Limb (tissue), 2 donors: Measurements from ENCODE around the gene NT5C3B.
"Not testable (repeated sequence)": the region's sequence is repeated elsewhere in the genome, so short reads cannot be mapped to it uniquely, and the experiment has no call there.

Source experiments
- DNase-seq, 2 donors: peaks; one replicate each; pipeline ENCODE4 v3.0.0-alpha.2; 2016; ENCODE audit errors: extremely low spot score in 2 of 2

The NT5C3B gene

DNA sequence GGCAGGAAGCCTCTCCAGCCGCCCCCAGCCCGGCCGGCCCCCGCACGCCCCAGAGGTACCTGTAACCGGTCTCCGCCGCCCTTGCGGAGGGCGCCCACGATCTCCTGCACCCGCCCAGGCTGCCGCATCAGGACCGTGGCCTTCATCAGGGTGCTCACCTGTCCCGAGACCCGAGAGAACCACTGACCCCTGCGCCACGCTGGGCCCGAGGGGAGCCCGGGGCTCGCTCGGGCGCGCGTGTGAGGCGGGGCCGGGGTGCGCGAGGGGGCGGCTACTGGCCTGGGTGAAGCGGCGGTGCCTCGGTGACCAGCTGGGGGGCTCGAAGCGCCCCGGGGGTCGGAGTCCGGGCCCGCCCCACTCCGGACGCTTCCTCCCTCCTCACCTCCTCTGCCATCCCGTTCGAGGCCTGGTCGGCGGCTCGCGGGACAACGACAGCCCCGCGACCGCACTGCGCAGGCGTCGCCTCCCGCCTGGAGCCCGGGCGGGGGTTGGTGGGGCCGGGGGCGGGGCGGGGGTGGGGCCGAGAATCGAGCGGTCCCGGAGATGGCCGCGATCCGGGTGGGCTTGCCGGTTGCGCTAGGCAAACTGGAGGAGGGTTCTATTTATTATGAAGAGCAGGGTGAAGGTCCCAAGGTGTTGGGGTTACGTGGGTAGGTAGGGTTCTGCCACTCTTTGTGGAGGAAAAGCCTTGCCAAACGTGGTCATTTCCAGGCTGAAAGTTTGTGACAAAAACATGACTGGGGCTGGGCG, at the start of gene NT5C3B:
TSS of gene NT5C3B (minus strand) at position 433 of the 750 bp plus-strand sequence. CDS start at position 394, 39 bp downstream.
- DNase-seq: peak; percentile 61 to 88

DNA sequence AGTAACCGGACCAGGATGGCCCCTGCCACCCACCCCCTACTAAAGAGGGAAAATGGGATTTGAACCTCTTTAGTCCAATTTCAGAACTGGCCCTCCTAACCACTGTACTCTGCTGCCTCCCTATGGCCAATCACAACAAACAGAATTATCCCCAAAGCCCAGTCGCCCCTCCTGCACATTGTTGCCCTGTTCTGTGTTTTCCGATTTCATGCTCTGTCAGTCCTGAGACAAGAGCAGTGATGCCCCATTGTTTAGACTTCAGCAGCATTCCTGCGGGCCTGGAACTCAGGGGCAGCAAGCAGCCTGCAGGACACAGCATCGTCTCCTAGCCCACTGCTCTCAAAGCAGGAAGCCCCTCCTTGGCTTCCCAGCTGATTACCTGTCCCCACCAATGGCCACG, 49.7 kb upstream of the NT5C3B start:
- no peak for DNase-seq

DNA sequence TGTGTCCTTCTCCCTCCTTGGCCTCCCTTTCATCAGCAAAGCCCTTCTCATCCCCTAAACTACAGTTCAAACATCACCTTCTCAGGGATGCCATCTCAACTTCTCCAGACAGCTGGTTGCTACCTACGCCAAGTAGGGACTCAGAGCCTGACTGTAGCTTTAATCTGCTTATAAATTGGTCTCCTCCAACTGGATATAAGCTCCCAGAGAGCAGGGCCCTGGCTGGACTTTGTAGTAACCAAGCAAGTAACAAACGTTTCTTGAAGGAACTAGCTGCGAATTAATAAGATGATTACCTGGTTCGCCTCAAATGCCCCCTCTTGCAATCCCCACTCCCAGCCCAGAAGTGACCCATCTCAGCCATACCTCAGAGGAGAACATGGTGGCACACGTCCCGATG, 46.7 kb upstream of the NT5C3B start:
- no peak for DNase-seq

DNA sequence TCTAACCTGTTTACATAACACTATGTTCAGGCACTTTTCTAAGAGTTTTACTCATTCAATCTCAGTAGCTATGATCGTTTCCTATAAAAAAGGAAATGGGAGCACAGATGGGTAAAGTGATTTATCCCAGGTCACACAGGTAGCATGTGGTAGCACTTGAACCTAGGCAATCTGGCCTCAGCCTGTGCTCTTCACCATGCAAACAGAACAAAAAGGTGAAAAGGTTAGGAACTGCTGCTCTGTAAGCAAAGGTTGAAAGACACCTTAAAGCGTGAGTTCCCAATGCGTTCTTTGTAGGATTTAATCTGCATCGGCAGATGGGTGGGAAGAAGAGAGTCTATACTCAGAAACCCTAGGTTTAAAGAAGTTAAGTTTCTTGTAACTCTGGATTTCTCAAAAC, 44.1 kb upstream of the NT5C3B start:
- no peak for DNase-seq

DNA sequence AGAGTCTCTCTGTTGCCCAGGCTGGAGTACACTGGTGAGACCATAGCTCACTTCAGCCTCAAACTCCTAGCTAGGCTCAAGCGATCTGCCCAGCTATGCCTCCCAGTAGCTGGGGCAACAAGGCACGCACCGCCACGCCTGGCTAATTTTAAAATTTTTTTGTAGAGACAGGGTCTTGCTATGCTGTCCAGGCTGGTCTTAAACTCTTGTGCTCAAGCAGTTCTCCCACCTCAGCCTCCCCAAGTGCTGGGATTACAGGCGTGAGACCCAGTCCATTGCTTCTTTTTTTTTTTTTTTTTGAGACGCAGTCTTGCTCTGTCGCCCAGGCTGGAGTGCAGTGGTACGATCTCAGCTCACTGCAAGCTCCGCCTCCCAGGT, 38.2 kb upstream of the NT5C3B start:
- not testable (repeated sequence) for DNase-seq

DNA sequence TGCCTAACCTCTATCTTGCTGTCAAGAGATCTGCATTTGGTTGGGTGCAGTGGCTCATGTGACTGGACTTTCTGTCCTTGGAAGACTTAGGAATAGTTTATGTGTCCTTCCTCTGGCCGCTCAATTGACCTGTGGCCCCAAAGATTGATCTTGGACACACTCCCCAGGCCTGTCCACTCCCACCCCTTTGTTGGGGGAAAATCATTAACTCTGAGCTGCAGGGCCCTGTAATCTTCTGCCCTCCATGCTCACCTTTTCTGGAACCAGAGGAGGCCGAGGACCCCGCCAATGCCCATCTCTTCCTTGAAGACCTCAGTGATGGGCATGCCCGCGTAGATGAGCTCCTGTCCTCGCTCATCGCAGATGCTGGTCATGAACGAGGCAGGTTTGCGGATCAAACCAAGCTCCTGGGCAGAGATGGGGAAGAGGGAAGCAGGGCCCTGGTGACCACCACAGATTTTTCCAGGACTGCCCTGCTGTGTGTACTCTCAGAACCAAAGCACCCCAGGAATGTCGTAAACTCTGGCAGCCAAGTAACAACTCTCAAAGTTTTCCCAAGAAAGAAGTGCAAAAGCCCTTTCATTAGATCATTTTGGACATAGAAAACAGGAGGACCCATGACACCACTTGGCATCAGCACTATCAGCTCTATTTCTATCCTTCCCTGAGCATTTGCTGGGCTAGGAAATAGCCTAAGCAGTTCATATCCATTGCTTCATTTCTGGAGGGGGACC, 37.7 kb upstream of the NT5C3B start:
- DNase-seq: no peak

DNA sequence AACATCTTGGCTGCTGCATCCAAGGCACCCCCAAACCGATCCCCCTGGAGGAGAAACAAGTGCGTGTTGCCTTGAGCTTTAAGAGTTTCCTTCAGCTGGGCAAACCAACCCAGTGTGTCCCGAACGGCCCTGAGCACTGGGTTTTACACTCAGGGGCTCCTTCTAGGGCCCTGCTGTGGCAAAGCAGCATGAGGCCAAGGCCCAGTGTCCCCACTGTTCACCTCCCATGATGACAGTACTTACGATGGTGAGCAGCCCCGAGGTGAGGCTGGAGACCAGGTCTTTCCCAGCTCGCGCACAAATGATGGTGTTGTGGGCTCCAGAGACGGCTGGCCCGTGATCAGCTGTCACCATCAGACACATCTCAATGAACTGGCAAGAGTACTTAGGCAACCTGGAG, 35.8 kb upstream of the NT5C3B start:
- no peak for DNase-seq

DNA sequence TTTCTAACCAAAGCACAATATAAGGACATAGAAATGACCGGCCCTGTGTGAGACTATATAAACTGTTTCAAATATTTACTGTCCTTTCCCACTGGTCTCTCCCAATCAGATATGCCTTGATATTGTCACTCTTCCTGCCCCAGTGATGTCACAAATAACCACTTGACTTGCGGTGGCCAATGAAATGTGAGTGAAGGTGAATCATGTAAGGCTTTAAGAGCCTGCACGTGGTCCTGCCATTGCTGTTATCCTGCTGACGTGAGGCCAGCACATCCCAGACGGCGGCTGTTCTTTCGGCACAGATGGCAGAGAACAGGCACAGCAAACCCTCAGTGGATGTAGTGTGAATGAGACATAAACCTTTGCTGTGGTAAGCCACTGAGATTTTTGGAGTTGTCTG, 34.6 kb upstream of the NT5C3B start:
- no peak for DNase-seq

DNA sequence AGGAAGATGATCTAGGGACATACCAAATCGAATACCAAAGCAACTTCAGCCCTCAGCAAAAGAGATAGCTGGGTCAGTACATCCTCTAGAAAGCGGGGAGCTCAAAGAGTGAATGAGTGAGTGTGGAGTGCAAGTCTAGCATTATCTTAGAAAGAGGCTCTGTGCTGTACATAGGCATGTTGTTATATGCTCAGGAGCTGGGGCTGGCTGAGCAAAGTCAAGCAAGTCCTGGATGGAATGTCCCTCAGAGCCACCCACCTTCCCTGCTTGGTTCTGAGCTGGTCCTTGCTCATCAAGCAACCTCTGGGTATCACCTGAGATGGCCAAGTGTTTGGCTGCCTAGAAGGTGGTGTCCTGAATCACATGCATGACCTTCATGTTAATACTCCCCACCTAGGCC, 34.1 kb upstream of the NT5C3B start:
- no peak for DNase-seq

DNA sequence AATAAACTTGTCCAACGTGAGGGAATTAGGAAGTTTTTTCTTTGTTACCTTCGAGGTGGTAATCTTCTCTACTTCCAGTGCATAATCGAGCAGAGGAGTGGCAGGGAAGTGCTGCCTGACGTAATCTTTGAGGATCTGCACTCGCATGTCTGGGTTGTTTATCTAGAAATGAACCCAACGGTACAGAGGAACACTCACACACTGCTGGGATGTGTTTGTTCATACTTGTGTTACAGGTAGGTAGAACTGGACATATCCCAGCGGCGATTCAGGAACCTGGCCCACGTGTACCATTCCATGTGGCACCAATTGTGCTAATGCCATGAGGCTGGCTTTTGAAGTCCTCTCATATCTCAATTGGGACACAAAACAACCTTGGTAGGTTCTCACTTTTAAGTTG, 33.4 kb upstream of the NT5C3B start:
- DNase-seq: no peak

DNA sequence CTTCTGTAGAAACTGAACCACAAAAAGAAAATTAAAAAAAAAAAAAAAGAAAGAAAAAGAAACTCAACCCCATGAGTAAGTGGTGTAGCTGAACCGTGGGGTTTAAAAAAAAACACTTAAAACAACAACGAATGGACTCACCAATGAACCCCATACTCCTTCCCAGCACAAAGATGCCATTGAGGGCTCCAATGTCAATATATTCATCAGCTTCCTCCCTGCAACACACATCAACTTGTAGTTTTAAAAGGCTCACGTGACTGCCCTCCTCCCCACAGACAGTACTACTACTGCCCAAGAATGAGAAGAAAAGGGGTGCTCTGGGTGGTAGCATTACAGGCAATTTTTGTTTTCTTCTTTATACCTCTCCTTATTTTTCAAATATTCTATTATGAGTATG, 32.5 kb upstream of the NT5C3B start:
- DNase-seq: no peak

DNA sequence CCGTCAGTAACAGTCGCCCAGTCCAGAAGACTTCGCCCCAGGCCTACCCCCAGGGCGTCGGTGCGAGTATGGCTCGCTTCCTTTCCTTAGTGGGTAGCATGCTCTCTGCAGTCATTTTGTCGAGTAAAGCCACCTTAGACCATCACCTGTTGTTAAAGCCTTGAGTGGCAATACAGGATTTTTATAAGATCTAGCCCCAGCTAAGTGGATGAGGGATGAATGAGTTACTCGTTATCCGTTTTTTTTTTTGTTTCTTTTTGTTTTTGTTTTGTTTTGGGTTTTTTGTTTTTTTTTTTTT, 29.5 kb upstream of the NT5C3B start:
- no peak for DNase-seq

DNA sequence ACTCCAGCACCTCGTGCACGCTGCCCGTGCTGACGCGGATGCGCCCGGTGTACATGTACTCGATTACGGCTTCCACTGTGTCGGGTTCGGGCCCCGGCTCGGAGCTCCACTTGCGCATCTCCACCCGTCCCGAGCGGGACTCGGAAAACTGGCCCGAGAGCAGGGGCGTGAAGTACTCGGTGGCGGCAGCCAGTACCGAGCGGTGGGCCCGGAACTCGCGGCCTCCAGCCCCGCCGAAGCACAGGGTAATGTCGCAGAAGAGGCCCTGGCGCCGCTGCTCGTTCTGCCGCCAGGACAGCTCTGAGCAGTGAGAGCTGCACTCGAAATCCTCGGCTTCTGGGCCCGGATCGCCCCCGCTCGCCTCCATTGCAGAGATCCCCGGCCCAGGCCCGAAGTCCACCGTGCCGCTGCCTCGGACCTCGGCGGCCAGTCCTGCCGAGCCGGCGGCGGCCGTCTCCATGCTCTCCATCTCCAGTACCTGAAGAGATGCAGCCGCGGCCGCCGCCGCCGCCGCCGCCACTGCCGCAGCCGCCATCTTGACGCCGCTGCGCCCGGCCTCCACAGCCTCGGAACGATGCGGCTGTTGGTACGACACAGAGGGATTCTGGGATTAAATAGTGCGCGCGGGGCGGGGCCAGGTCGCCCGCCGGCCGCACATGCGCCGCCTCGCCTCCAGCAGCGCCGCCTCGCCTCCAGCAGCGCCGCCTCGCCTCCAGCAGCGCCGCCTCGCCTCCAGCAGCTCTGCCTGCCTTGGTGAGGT, 29.0 kb upstream of the NT5C3B start, which contains the start of gene KLHL11:
TSS of gene KLHL11 (minus strand) at position 588 of the 760 bp plus-strand sequence. CDS start at position 535, 53 bp downstream.
- peak; percentile 91 to 93 for DNase-seq

DNA sequence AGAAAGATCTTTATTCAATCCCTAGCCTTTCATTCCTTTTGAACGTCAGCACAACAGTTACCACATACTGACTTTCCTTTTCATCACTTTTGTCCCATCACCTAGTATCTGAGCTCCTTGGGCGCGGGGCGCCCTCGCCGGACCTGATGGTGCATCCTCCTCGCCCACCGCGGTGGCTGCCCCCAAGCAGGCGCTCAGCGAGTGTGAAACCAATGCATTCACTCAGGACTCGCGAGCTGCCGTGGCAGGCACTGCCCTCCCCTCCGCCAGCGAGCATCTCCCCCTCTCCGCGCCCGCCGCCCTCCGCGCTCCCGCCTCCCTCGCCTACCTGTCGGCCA, 28.4 kb upstream of the NT5C3B start:
- DNase-seq: no peak

DNA sequence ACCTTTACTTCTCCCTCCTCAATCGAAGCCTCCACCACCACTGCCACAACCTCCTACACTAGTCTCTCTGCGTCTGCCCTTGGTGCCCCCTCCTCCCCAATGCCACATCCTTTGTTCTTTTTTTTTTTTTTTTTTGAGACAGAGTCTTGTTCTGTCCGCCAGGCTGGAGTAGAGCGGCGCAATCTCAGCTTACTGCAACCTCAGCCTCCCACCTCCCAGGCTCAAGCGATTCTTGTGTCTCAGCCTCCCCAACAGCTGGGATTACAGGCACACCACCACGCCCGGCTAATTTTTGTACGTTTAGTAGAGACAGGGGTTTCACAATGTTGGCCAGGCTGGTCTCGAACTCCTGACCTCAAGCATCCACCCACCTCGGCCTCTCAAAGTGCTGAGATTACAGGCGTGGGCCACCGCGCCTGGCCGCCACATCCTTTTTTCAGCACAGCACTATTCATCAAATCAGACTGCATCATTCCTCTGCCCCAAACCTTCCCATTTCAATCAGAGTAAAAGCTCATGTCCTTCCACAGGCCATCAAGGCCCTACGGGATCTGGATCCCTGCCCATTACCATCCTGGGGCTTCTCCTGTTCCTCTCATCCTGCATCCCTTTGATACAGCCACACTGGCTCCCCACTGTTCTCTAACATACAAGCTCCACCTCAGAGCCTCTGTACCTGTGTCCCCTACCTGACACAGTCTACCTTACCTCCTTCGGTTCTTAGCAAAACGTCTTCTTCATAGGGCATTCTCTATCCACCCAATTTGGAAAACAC, 27.2 kb upstream of the NT5C3B start:
- DNase-seq: no peak

DNA sequence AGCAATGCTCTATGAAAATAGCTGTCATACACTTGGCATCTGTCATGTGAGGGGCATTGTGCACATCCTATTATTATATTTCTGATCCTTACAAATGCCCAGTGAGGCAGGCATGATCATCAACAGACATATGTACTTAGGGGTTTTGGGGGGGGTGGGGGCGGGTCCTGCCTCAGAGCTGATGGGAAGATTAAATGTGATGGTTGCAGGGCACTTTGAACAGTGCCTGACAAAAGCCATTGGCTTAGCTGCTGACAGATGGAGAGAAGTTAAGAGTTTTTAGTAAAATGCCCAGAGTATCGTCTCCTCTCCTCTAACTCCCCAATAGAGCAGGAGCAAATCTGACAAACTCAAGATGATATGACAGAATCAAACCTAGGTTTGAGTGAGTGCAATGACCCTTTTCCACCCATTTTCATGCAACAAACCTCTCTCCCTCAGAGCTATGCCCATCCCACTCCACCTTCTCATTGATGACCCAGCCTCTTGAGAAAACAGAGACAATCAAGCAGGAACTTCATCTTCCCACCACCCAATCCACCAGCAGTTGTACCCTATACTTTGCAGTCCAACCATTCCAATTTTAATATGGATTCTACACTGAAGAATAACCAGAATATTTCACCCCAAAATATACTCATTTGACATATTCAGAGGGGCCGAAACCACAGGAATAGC, 24.4 kb upstream of the NT5C3B start:
- DNase-seq: no peak

DNA sequence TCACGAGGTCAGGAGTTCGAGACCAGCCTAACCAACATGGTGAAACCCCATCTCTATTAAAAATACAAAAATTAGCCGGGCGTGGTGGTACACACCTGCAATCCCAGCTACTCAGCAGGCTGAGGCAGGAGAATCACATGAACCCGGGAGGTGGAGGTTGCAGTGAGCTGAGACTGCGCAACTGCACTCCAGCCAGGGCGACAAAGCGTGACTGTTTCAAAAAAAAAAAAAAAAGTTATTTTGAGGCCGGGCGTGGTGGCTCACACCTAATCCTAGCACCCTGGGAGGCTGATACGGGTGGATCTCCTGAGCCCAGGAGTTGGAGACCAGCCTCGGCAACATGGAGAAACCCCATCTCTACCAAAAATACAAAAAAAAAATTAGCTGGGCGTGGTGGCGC, 15.3 kb upstream of the NT5C3B start:
- DNase-seq: not testable (repeated sequence)

DNA sequence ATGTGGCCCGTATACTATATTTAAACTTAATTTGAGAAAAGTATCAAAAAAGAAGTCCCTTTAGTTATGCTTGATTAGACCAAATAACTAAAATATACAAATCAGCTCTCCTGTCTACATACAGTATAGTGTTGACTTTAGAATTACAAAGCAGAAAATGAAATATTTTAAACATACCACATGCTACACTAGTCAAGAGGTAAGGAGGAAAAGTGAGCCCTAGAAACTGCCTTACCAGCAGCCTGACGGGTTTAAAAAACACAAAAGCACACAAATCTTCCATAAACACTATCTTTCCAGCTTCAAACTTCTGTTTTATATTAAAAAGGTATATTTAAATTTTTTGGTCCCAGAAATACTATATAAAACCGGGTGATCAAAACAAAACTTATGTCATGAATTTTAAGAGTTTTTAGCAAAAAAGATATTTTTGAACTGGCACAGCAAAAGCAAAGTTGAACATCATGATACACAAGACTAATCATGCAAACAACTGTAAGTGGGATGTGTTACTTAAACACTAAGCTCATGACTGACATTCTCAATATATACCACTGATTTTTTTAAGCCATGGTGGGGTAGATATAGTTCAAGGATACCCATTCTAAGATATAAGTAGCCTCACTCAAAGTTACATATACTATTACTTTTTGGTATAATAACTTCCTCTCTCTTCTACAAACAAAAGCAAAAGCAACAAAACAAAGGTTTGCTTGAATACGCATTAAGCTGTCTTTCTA, 13.4 kb upstream of the NT5C3B start:
- DNase-seq: no peak

DNA sequence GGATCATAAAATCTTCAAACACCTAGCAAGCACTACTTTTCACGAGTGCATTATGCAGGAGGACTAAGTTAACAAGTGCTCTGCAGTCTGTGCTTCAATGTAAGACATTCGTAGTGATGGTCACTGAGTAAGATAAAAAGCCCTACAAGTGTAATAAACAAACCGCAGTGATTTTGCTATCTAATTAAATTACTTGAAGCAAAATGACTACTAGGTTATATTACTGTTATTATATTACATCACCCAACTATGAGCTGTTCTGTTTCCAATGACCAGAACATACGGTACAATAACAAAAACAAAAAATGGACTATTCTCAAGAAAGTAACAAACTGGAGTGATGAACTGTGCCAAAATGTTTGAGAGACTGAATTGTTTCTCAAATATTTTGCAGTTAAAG, 12.8 kb upstream of the NT5C3B start:
- DNase-seq: no peak

DNA sequence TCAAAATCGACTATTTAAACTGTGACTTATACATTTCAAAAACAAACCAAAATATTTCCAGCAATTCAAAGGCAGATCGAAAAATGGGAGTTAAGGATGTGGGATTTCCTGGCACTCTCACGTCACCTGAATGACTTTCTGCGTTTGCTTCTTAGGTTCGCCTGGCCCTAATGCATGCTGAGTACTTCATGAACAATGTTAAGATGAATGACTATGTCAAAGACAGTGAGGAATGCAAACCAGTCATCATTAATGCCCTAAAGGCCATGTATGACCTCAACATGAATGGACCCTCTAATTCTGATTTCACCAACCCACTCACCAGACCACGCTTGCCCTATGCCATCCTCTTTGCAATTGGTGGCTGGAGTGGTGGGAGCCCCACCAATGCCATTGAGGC, 8.9 kb upstream of the NT5C3B start:
- DNase-seq: no peak

DNA sequence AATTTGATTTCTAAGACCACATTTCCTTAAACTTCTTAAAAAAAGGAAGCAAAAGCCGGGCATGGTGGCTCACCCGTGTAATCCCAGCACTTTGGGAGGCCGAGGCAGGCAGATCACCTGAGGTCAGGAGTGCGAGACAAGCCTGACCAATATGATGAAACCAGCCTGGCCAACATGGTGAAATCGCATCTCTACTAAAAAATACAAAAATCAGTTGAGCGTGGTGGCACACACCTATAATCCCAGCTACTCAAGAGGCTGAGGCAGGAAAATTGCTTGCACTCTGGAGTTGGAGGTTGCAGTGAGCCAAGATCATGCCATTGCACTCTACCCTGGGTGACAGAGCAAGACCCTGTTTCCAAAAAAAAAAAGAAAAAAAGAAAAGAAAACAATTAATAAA, 4.7 kb upstream of the NT5C3B start:
- DNase-seq: not testable (repeated sequence)
